GM21381 (cell line): ENCODE measurements around the gene ADGRE2.
"Not testable (repeated sequence)": the region's sequence is repeated elsewhere in the genome, so short reads cannot be mapped to it uniquely, and the experiment has no call there.

ENCODE experiments used
- ATAC-seq: cut with Tn5 transposase; IDR thresholded peaks from one replicate; pipeline ENCODE4 v1.9.1; 2021; ENCODE audit warnings: mild to moderate bottlenecking, moderate library complexity; ENCODE audit not compliant: unreplicated experiment

Gene ADGRE2

DNA sequence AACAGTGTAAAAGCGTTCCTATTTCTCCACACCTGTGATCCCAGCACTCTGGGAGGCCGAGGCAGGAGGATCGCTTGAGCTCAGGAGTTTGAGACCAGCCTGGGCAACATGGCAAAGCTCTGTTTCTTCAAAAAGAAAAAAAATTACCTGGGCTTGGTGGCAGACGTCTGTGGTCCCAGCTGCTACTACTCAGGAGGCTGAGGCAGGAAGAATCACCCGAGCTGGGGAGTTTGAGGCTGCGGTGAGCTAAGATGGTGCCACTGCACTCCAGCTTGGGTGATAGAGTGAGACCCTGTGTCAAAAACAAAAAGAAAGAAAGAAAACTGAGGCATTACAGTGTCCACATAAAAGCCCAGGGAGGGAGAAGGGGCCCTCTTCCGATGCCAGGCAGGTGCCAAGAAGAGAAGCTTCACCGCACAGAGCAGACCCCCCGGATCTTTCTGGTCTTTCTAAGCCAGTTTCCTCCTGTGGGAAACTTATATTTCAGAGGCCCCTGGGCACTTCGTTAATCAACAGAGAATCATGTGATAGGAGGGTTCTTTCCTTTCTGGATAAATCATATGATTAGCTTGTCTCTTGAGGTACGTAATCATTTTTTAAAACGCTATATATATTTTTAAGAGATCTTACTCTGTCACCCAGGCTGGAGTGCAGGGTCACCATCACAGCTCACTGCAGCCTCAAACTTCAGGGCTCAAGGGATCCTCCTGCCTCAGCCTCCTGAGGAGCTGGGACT, at the start of gene ADGRE2:
Gene ADGRE2 (minus strand): TSS at position 451 of the 736 bp plus-strand sequence. CDS start 1,804 bp downstream, outside the sequence.
- ATAC-seq = not testable (repeated sequence)

DNA sequence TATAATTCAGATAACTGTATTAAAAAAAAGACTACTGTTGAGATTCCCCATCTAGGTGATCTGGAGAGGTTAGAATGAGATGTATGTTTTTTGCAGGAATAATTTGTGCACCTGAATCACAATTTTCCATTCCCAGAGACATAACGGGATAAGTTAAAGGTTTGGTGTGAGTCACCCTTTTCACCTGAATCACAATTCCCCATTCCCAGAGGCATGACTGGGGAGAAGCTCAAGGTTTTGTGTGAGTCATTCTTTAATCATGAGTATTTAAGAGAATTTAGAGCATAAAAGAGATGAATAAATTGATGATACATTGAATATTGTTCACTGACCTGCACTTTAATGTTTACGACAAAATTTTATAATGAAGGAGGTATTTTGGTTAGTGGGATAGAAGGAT, 47.6 kb upstream of the ADGRE2 start:
- no peak for ATAC-seq

DNA sequence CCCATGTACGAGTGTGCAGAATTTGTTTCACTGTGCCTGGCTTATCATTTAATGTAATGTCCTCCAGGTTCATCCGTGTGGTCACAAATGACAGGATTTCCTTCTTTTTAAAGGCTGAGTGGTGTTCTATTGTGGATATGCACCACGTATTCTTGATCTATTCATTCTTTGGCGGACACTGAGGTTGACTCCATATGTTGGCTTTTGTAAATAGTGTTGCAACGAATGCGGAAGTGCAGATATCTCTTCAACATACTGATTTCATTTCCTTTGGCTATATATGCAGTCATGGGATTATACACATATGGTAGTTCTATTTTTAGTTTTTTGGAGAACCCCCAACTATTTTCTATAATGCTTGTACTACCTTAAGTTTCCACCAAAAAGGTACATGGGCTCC, 43.6 kb upstream of the ADGRE2 start:
- ATAC-seq = no peak

DNA sequence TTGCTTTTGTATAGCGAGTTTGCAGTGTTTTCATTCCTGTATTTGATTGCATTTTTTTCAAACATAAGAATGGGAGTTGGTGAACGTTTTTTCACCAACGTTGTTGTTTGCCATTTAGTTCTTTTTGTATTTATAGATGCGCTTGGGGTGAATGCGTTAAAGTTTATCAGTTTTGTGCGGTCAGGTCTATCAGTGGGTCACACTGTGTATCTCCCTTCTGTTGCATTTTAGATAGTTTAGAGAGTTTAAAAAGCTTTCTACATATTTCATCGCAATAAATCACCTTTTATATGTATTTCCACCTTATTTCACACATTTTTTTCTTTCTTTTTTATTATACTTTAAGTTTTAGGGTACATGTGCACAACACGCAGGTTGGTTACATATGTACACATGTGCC, 40.2 kb upstream of the ADGRE2 start:
- no peak for ATAC-seq

DNA sequence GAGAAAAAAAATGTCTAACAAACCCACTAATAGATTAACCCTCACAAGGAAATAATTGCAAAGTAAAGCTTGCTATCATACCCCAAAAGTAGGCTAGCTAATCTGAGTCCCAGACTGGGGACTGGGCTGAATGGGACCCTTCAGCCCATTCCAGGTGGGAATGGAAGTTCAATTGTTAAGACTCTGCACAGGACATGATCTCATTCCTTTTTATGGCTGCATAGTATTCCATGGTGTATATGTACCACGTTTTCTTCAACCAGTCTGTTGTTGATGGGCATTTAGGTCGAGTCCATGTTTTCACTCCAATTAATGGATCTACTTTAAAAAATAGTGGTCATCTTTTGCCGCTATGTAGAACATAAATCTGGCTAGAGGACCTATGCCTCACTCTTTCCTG, 38.7 kb upstream of the ADGRE2 start:
- no peak for ATAC-seq

DNA sequence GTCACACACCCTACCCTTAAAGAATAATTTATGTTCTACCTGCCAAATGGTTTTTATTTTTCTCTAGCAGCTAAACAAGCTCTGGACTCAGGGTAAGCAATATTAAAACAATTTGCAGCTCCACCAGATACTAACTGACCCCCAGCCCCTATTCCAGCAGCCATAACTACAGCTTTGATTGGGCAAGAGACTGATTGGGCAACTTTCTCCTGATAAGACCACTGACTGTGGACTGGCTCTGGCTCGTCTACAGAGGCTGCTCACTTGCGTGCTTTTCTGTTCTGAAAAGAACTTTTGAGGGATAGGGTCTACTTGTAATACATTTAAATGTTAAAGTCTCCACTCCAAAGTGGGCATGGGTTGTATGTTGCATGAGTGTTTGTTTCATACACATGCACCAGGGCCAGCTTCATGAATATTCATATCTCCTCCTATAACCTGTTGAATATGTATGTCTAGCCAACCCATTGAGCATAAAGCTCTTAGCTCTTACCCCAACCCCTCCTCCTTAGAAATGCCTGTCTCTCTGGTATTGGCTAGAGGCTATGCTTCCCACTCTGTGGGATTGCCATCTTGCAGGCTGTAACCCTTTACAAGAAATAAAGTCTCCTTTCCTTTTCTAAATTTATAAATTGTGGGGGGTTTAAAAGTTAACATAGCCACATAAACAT, 36.8 kb upstream of the ADGRE2 start:
- no peak for ATAC-seq

DNA sequence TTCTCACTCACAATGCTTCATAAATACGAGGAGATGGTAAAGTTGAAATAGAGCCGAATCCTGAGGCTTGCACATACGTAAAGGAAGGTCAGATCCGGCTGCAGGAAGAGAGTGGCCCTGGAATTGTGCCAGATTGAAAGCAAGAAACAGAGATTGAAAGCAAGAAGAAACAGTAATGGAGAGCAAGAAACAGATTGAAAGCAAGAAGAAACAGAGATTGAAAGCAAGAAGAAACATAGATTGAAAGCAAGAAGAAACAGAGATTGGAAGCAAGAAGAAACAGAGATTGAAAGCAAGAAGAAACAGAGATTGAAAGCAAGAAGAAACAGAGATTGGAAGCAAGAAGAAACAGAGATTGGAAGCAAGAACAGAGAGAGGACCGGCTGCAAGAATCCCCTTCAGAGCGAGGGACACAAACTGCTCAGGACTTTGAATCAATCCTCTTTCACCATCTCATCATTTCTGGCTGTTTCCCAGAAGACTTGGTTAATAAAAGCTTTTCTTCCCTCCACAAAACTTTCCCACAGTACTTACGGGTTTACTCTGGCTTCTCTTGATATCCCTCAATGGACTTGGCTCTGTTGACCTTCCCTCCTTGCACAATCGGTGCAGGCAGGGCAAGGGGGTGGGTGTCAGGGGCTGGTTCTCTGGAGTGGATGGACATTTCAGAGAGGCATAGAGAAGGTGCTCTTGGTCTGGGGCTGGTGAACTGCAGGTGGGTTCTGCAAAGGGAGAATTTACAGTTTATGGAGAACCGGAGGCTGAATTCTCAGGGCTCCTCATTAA, 31.1 kb upstream of the ADGRE2 start:
- ATAC-seq = no peak

DNA sequence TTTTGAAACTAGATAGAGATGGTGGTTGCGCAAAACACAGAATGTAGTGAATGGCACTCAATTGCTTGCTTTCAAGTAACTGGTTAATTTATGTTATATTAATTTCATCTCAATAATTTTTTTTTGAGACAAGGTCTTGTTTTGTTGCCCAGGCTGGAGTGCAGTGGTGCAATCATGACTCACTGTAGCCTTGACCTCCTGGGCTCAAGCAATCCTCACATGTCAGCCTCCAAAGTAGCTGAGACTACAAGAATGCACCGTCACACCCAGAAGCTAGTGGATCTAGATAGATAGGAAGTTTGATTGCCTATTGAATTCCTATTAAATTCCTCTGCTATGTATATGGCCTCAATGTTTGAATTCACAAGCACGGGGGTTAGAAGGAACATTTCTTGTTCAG, 26.4 kb upstream of the ADGRE2 start:
- ATAC-seq = no peak

DNA sequence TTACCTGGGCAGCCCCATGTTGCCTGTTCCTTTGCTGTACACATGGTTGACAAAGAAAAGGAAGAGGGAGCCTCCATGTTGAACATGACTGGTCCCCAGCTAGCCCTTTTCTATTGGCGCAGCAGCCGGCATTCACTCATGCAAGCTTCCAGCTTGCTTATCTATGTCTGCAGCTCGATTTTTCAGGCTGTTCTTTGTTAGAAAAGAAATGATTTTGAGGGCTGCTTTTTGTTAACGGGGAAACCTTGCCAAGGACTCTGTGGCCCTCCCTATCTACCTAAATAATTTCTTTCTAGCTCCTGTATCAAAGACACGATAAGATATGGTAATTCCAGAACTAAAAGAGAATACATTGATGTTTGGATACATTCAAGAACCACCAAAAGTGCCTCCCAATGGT, 20.4 kb upstream of the ADGRE2 start:
- no peak for ATAC-seq

DNA sequence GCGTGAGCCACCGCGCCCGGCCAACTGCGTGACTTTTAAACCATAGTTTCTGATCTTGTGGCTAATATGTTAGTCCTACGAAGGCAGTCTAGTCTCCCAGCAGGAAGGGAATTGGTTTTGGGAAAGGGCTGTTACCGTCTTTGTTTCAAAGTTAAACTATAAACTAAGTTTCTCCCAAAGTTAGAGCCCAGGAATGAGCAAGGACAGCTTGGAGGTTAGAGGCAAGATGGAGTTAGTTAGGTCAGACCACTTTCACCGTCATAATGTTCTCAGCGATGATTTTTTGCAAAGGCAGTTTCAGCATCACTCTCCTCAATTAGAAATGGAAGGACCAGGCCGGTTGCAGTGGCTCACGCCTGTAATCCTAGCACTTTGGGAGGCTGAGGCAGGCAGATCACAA, 17.7 kb upstream of the ADGRE2 start:
- ATAC-seq = no peak

DNA sequence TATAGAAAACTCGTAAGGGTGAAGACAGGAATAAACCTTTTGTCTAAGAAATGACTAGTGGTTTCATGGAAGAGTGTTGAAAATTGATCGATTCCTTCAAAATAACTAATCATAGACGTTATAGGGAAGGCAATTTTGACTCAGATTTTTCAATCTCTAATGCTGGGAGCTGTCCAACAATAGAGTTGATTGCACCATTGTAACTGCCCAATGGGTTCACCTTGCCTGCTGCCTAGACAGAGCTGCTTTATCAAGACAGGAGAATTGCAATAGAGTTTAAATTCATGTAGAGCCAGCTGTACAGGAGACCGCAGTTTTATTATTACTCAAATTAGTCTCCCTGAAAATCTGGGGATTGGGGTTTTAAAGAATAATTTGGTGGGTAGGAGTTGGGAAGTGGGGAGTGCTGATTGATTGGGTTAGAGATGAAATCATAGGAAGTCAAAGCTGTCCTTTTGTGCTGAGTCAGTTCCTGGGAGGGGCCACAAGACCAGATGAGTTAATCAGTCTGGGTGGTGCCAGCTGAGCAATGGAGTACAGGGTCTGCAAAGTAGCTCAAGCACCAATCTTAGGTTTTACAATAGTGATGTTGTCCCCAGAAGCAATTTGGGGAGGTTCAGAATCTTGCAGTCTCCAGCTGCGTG, 16.8 kb upstream of the ADGRE2 start:
- ATAC-seq = no peak

DNA sequence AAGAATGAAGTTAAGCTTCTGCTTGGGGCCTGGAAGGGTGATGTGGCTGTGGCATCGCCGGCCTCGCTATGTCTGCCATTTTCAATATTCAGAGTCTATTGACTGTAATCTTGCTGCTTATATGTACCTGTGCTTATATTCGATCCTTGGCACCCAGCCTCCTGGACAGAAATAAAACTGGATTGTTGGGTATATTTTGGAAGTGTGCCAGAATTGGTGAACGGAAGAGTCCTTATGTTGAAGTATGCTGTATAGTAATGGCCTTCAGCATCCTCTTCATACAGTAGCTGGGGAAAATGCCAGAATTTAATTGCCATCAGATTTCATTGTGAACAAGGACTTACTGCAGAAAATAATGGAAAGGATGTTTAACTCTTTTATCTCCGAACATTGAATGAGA, 13.9 kb upstream of the ADGRE2 start:
- not testable (repeated sequence) for ATAC-seq

DNA sequence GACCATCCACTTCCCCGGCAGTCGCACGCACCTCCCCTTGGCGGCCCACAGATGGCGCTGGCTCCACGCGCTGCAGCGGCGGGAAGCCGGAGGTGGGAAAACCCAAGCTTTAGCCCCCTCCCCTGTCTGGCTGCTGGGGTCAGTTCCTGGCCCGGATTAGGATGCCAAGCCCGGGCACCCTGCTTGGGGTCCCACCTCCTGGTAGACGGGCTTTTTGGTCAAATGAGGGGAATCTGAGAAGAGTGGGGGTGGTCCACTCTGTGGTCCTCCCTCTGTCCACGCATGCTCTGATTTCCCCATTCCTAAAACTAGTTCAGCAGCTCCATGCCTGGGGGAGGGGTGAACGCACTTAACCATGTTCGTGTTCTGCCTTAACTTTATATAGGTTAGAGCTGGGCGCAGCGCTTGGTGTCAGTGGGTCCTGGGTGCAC, 8.1 kb upstream of the ADGRE2 start:
- ATAC-seq = no peak

DNA sequence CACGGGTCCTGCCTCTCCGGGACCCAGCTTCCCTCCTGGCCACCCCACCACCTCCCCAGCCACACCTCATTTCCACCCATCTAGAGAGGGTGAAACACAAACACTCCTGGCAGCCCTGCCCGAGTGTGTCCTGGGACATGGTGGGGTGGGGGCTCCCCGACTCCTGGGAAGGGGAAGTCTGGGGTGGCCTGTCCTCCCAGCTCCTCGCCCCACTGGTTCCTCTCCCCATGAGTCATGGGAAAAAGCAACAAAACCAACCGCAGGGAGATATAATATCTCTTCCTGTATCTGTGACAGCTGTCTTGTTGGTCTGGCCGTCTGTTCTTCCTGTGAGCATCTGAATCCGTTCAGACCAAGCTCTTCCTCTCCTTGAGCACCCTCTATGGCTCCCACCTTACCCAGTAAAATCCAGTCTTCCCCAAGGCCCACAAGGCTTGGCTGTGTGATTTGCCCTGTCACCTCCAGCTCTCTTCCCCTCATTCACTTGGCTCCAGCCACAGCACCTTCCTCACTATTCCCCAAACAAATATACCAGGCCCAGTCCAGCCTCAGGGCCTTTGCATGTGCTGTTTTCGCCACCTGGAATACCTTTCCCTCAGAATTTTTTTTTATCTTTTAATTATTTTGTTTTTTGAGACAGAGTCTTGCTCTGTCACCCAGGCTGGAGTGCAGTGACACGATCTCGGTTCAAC, 6.9 kb upstream of the ADGRE2 start:
- ATAC-seq = peak; percentile 43

DNA sequence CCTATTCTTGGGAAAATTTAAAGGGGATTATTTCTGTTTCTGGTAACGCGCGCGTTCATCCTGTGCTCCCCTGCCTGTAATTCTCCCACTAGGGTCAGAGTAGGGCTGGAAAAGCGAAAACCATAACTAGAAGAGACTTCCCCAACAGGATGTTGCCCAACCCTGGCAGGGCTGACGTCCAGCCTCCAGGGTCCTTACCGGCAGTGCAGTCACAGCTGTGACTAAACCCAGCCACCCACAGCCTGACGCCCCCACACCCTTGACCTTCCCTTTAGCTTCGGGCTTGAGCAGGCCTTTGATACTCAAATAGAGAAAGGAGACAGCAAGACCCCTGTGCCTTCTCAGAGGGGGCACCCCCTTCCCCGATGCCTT, 6.4 kb upstream of the ADGRE2 start:
- peak; percentile 44 for ATAC-seq

DNA sequence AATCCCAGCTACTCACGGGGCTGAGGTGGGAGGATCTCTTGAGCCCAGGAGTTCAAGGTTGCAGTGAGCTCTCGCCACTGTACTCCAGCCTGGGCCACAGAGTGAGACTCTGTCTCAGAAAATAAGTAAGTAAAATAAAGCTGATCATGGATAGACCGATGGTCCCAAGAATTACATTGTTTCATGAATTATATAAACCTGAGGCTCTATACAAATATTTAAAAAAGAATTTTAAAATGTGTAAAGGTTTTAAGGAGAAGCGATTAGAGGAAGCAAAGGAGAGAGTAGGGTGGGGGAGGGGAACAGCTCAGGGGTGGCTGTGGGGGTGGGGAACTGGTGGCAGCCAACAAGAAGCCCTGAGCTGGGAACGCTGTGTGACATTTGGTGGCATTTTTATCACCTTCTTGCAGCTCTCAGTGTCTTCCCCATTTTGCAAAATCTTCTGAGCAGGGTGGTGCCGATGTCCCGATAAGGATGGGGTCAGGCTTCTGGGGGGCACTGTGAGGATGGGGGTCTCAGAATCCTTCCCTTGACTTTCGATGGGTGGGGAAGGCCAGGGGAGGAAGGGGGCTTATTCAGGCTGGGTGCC, 5.1 kb upstream of the ADGRE2 start:
- not testable (repeated sequence) for ATAC-seq

DNA sequence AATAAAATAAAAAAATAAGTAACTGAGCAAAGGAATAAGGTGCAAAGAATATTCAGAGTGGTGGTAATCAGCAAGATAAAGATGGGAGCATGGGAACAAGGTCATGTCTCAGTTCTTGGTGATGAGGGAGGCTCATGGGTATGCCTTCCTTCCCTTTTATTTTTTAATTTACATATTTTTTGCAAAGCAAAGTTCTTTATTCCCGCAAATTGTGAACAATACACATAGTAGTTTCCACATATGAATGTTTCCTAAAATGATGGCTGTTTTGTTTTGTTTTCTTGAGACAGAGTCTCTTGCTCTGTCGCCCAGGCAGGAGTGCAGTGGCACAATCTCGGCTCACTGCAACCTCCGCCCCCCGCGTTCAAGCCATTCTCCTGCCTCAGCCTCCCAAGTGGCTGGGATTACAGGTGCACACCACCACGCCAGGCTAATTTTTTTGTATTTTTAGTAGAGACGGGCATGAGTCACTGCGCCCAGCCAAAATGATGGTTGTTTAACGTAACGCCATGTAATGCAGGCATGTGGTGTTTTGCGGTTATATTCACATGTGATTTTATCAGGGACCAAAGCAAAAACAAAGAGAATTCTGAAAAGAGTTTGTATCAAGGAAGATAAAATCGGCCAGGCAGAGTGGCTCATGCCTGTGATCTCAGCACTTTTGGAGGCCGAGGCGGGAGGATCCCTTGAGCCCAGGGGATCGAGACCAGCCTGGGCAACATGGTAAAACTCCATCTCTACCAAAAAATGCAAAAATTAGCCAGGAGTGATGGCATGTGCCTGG, 4.5 kb upstream of the ADGRE2 start:
- no peak for ATAC-seq

DNA sequence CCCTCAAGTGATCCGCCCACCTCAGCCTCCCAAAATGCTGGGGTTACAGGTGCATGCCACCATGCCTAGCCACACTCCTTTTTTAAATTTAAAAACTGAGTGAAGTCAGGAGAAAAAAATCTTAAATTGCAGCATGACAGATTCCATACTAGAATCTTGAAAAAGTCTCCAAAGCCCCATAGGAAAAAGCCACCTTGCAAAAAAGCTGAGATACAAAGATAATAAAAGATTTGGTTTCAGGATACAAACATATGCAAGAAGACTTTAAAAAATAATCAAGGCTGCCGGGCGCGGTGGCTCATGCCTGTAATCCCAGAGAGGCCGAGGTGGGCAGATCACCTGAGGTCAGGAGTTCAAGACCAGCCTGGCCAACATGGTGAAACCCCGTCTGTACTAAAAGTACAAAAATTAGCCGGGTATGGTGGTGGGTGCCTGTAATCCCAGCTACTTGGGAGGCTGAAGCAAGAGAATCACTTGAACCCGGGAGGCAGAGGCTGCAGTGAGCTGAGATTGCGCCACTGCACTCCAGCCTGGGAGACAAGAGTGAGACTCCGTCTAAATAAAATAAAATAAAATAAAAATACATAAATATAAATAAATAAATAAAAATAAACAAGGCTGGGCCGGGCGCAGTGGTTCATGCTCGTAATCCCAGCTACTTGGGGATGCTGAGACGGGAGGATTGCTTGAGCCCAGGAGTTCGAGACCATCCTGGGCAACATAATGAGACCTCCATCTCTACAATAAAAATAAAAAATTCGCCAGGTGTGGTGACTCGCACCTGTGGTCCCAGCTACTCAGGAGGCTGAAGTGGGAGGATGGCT, 3.6 kb upstream of the ADGRE2 start:
- not testable (repeated sequence) for ATAC-seq
